SK-N-SH (cell line): ENCODE measurements around the gene EGFLAM.

Experiments
- CTCF ChIP-seq: fragments of 200-600 bp; sonication (generic); IDR thresholded peaks from 2 replicates; pipeline ENCODE4 v1.6.1; 2017; ENCODE audit warnings: antibody characterized with exemption, mild to moderate bottlenecking, moderate library complexity
- ELF1 ChIP-seq: IDR thresholded peaks from 2 replicates; pipeline ENCODE4 v1.4.0; 2012
- EP300 ChIP-seq, 2 experiments: IDR thresholded peaks; 2 replicates each; pipeline versions ENCODE4 v1.4.0 to v1.6.1; 2012; ENCODE audit warnings: borderline replicate concordance in 1 of 2, low read depth in 1 of 2, low read length in 1 of 2
- EZH2phosphoT487 ChIP-seq: fragments of 200-600 bp; sonication (generic); IDR thresholded peaks from 2 replicates; pipeline ENCODE4 v1.6.1; 2017; ENCODE audit warnings: low read depth, mixed run types, mild to moderate bottlenecking, antibody characterized with exemption, moderate library complexity, borderline replicate concordance
- GABPA ChIP-seq: IDR thresholded peaks from 2 replicates; pipeline ENCODE4 v1.4.0; 2012; ENCODE audit warnings: low read depth, mild to moderate bottlenecking
- JUND ChIP-seq: IDR thresholded peaks from 2 replicates; pipeline ENCODE4 v1.4.0; 2012
- PBX3 ChIP-seq: IDR thresholded peaks from 2 replicates; pipeline ENCODE4; 2012
- POLR2AphosphoS5 ChIP-seq: IDR thresholded peaks from 2 replicates; pipeline ENCODE4 v1.6.1; 2012; ENCODE audit warnings: low read depth, low read length
- RAD21 ChIP-seq: IDR thresholded peaks from 2 replicates; pipeline ENCODE4 v1.6.1; 2012; ENCODE audit warnings: mild to moderate bottlenecking, low read length
- RFX5 ChIP-seq: IDR thresholded peaks from 2 replicates; pipeline ENCODE4 v1.6.1; 2012; ENCODE audit warnings: mild to moderate bottlenecking, improper control_type of control experiment, low read length
- TAF1 ChIP-seq: IDR thresholded peaks from 2 replicates; pipeline ENCODE4 v1.6.1; 2012; ENCODE audit warnings: low read depth, mild to moderate bottlenecking, low read length, moderate library complexity, borderline replicate concordance
- YY1 ChIP-seq: IDR thresholded peaks from 2 replicates; pipeline ENCODE4 v1.4.0; 2012; ENCODE audit warnings: low read depth, mild to moderate bottlenecking
- ZBTB33 ChIP-seq: IDR thresholded peaks from 2 replicates; pipeline ENCODE4 v1.4.0; 2012; ENCODE audit warnings: low read depth, borderline replicate concordance
- TF ChIP-seq, protein P1 (sequence below): fragments of 150-350 bp; IDR thresholded peaks from 2 replicates; pipeline ENCODE4 v1.6.1; 2017; ENCODE audit warnings: antibody characterized with exemption, low read length, low read depth, borderline replicate concordance

DNA sequence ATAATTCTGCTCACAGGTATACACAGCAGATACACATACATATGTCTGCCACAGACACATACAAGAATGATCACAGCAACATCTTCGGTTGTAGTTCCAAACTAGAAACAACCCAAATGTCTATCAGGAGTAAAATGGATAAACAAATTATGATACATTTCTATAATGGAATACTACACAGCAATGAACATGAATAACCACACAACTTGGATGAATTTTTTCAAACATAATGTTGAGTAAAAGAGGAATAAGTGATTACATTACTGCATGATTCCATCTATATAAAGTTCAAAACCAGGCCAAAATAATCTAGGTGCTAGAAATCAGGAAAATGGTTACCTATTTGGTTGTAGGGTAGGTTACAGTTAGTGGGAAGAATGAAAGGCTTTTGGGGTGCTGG is 4.6 kb upstream of the EGFLAM start:
- no peak for TF ChIP-seq RAD21
- TF ChIP-seq CTCF: no peak
- TF ChIP-seq TAF1: no peak
- TF ChIP-seq POLR2AphosphoS5: no peak
- TF ChIP-seq EP300 (IDR thresholded peaks at IDR 0.05; ENCODE audit: borderline replicate concordance in 1 of 2, low read depth in 1 of 2, low read length in 1 of 2): no peak
- TF ChIP-seq, protein P1, sequence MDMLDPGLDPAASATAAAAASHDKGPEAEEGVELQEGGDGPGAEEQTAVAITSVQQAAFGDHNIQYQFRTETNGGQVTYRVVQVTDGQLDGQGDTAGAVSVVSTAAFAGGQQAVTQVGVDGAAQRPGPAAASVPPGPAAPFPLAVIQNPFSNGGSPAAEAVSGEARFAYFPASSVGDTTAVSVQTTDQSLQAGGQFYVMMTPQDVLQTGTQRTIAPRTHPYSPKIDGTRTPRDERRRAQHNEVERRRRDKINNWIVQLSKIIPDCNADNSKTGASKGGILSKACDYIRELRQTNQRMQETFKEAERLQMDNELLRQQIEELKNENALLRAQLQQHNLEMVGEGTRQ: no peak
- TF ChIP-seq JUND: no peak
- no peak for TF ChIP-seq ZBTB33
- no peak for TF ChIP-seq RFX5
- TF ChIP-seq EZH2phosphoT487: no peak
- TF ChIP-seq ELF1: no peak
- TF ChIP-seq PBX3: no peak
- no peak for TF ChIP-seq GABPA
- TF ChIP-seq YY1: no peak
